Panc1 (cell line): Measurements from ENCODE around the gene RNF130.

ENCODE experiments used
- CTCF ChIP-seq: fragments of 450-650 bp; IDR thresholded peaks from 2 replicates; pipeline ENCODE4 v1.5.1; 2017; ENCODE audit warnings: mild to moderate bottlenecking
- POLR2AphosphoS5 ChIP-seq: IDR thresholded peaks from 2 replicates; pipeline ENCODE4 v1.6.1; 2012; ENCODE audit warnings: mild to moderate bottlenecking, low read depth, low read length, moderate library complexity
- TCF7L2 ChIP-seq: IDR thresholded peaks from 2 replicates; pipeline ENCODE4 v1.6.1; 2011; ENCODE audit warnings: mild to moderate bottlenecking, low read depth, low read length, inconsistent platforms

GRCh38 chr5:180010636-180011035 lies 60.9 kb downstream of the RNF130 start:
- TF ChIP-seq CTCF = no peak
- TF ChIP-seq POLR2AphosphoS5 = no peak
- TF ChIP-seq TCF7L2 = no peak
